BLaER1 treated with 17β-estradiol and CSF1 and Interleukin-3, amounts not matched to agents 10 nM and 100 nM (cell line): ENCODE measurements around the gene CALHM4.

Experiments
- H3K27ac ChIP-seq, 11 experiments: shearing (Covaris generic); formaldehyde crosslinking; 2 replicates each; pipeline ENCODE4 v1.8.1; 2022
- H3K27me3 ChIP-seq, 11 experiments: shearing (Covaris generic); formaldehyde crosslinking; 2 replicates each; pipeline ENCODE4 v1.8.1; 2022
- H3K36me3 ChIP-seq, 11 experiments: shearing (Covaris generic); formaldehyde crosslinking; 2 replicates each; pipeline ENCODE4 v1.8.1; 2022
- H3K4me1 ChIP-seq, 10 experiments: shearing (Covaris generic); formaldehyde crosslinking; 2 replicates each; pipeline ENCODE4 v1.8.1; 2022
- H3K4me2 ChIP-seq, 11 experiments: shearing (Covaris generic); formaldehyde crosslinking; 2 replicates each; pipeline ENCODE4 v1.8.1; 2022
- H3K4me3 ChIP-seq, 10 experiments: shearing (Covaris generic); formaldehyde crosslinking; 2 replicates each; pipeline ENCODE4 v1.8.1; 2022
- H3K9ac ChIP-seq, 11 experiments: shearing (Covaris generic); formaldehyde crosslinking; 2 replicates each; pipeline ENCODE4 v1.8.1; 2022
- H3K9me3 ChIP-seq, 11 experiments: shearing (Covaris generic); formaldehyde crosslinking; replicated peaks in 1 of 11; 2 replicates each; pipeline ENCODE4 v1.8.1; 2022
- H4K20me1 ChIP-seq, 11 experiments: shearing (Covaris generic); formaldehyde crosslinking; 2 replicates each; pipeline ENCODE4 v1.8.1; 2022
- Cebpa-rat ChIP-seq, 11 experiments: shearing (Covaris generic); IDR thresholded peaks; 2 replicates each; pipeline ENCODE4 v1.8.1; 2022

The CALHM4 gene

GRCh38 chr6:116553451-116553850 is at the start of gene CALHM4:
Gene CALHM4, plus strand, starts transcription at chr6:116553751. Its CDS starts 43 bp downstream, at chr6:116553794.
- no peaks in the 10 kb centered on the region for H3K9me3 ChIP-seq
- H3K4me2 ChIP-seq = no peak within 1 kb of the TSS
- TF ChIP-seq Cebpa-rat (IDR thresholded peaks at IDR 0.05) = no peak
- no peak within 1 kb of the TSS for H3K4me3 ChIP-seq
- no peaks in the 10 kb centered on the region for H4K20me1 ChIP-seq
- H3K27me3 ChIP-seq = no peaks in the 10 kb centered on the region
- no peak within 1 kb of the TSS for H3K9ac ChIP-seq
- H3K4me1 ChIP-seq = no peaks in the 10 kb centered on the region
- no peaks in the 10 kb centered on the region for H3K36me3 ChIP-seq
- no peak within 1 kb of the TSS for H3K27ac ChIP-seq

- no peak for TF ChIP-seq Cebpa-rat (IDR thresholded peaks at IDR 0.05)
- Histone ChIP-seq H3K4me3 (no peak overlapping the region), H3K27ac (no peak overlapping the region), H3K9ac (no peak overlapping the region), H3K9me3 (peaks cover 3 to 25% (median 17%) of the 10 kb centered on the region in 11 experiments; a peak in 17 of 22 replicates), H3K36me3 (no peaks in the 10 kb centered on the region), H4K20me1 (no peaks in the 10 kb centered on the region), H3K4me2 (no peak overlapping the region), H3K4me1 (no peaks in the 10 kb centered on the region), H3K27me3 (no peaks in the 10 kb centered on the region)
These were observed 46.2 kb upstream of the CALHM4 start for GRCh38 chr6:116507324-116507723.

- H3K27me3 ChIP-seq = no peaks in the 10 kb centered on the region
- H3K4me1 ChIP-seq = no peaks in the 10 kb centered on the region
- H3K36me3 ChIP-seq = no peaks in the 10 kb centered on the region
- no peaks in the 10 kb centered on the region for H4K20me1 ChIP-seq
- no peak overlapping the region for H3K4me3 ChIP-seq
- no peak overlapping the region for H3K9ac ChIP-seq
- H3K4me2 ChIP-seq = no peak overlapping the region
- H3K9me3 ChIP-seq = peaks cover 3 to 22% (median 17%) of the 10 kb centered on the region in 11 experiments; a peak in 17 of 22 replicates
- H3K27ac ChIP-seq = no peak overlapping the region
- no peak for TF ChIP-seq Cebpa-rat (IDR thresholded peaks at IDR 0.05)
These were observed 45.0 kb upstream of the CALHM4 start for GRCh38 chr6:116508527-116508926.

- peaks cover 0 to 3% (median 0%) of the 10 kb centered on the region in 10 experiments; a peak in 1 of 20 replicates for H3K4me1 ChIP-seq
- TF ChIP-seq Cebpa-rat (IDR thresholded peaks at IDR 0.05) = no peak
- no peak within 1 kb of the TSS for H3K9ac ChIP-seq
- H3K27me3 ChIP-seq = no peaks in the 10 kb centered on the region
- H4K20me1 ChIP-seq = no peaks in the 10 kb centered on the region
- peaks cover 3 to 18% (median 14%) of the 10 kb centered on the region in 11 experiments; a peak in 16 of 22 replicates for H3K9me3 ChIP-seq
- no peak within 1 kb of the TSS for H3K4me3 ChIP-seq
- no peak within 1 kb of the TSS for H3K4me2 ChIP-seq
- H3K27ac ChIP-seq = no peak within 1 kb of the TSS
- H3K36me3 ChIP-seq = no peaks in the 10 kb centered on the region
These were observed 42.0 kb upstream of the CALHM4 start, which contains the start of gene CALHM5 for GRCh38 chr6:116511424-116512110. Gene CALHM5, plus strand, starts transcription at chr6:116511639. Its CDS starts 58 bp downstream, at chr6:116511697.

- H3K4me2 ChIP-seq = no peak overlapping the region
- H3K9me3 ChIP-seq = peaks cover 3 to 18% (median 14%) of the 10 kb centered on the region in 11 experiments; a peak in 16 of 22 replicates
- no peak overlapping the region for H3K9ac ChIP-seq
- H3K27me3 ChIP-seq = no peaks in the 10 kb centered on the region
- no peak overlapping the region for H3K27ac ChIP-seq
- no peak for TF ChIP-seq Cebpa-rat (IDR thresholded peaks at IDR 0.05)
- no peak overlapping the region for H3K4me3 ChIP-seq
- peaks cover 0 to 3% (median 0%) of the 10 kb centered on the region in 10 experiments; a peak in 1 of 20 replicates for H3K4me1 ChIP-seq
- H4K20me1 ChIP-seq = no peaks in the 10 kb centered on the region
- H3K36me3 ChIP-seq = no peaks in the 10 kb centered on the region
These were observed 41.4 kb upstream of the CALHM4 start for GRCh38 chr6:116512111-116512559.

- Histone ChIP-seq H3K4me3 (no peak overlapping the region), H3K36me3 (no peaks in the 10 kb centered on the region), H3K9me3 (peaks cover 3 to 18% (median 14%) of the 10 kb centered on the region in 11 experiments; a peak in 16 of 22 replicates), H3K27ac (no peak overlapping the region), H4K20me1 (no peaks in the 10 kb centered on the region), H3K27me3 (no peaks in the 10 kb centered on the region), H3K9ac (no peak overlapping the region), H3K4me2 (no peak overlapping the region), H3K4me1 (peaks cover 0 to 3% (median 0%) of the 10 kb centered on the region in 10 experiments; a peak in 1 of 20 replicates)
- TF ChIP-seq Cebpa-rat (IDR thresholded peaks at IDR 0.05) = no peak
These were observed 40.8 kb upstream of the CALHM4 start for GRCh38 chr6:116512734-116513133.

- Histone ChIP-seq H4K20me1 (no peaks in the 10 kb centered on the region), H3K36me3 (no peaks in the 10 kb centered on the region), H3K27ac (no peak overlapping the region), H3K9me3 (peaks cover 3 to 14% (median 12%) of the 10 kb centered on the region in 11 experiments; a peak in 16 of 22 replicates), H3K4me1 (peaks cover 0 to 3% (median 0%) of the 10 kb centered on the region in 10 experiments; a peak in 1 of 20 replicates), H3K9ac (no peak overlapping the region), H3K4me2 (no peak overlapping the region), H3K27me3 (no peaks in the 10 kb centered on the region), H3K4me3 (no peak overlapping the region)
- TF ChIP-seq Cebpa-rat (IDR thresholded peaks at IDR 0.05) = no peak
These were observed 40.2 kb upstream of the CALHM4 start for GRCh38 chr6:116513224-116513875.

GRCh38 chr6:116514111-116514510 is 39.4 kb upstream of the CALHM4 start:
- TF ChIP-seq Cebpa-rat (IDR thresholded peaks at IDR 0.05) = no peak
- Histone ChIP-seq H3K9ac (no peak overlapping the region), H3K27ac (no peak overlapping the region), H4K20me1 (no peaks in the 10 kb centered on the region), H3K4me1 (peaks cover 0 to 3% (median 0%) of the 10 kb centered on the region in 10 experiments; a peak in 1 of 20 replicates), H3K4me2 (no peak overlapping the region), H3K4me3 (no peak overlapping the region), H3K27me3 (no peaks in the 10 kb centered on the region), H3K9me3 (peaks cover 0 to 6% (median 5%) of the 10 kb centered on the region in 11 experiments; a peak in 13 of 22 replicates), H3K36me3 (no peaks in the 10 kb centered on the region)

GRCh38 chr6:116515141-116515540 is 38.4 kb upstream of the CALHM4 start:
- no peak overlapping the region for H3K4me3 ChIP-seq
- H3K4me2 ChIP-seq = no peak overlapping the region
- TF ChIP-seq Cebpa-rat (IDR thresholded peaks at IDR 0.05) = peak in 2 of 11 experiments; percentile 34 to 63; a peak in 2 of 22 replicates
- no peaks in the 10 kb centered on the region for H4K20me1 ChIP-seq
- no peaks in the 10 kb centered on the region for H3K9me3 ChIP-seq
- peaks cover 0 to 3% (median 0%) of the 10 kb centered on the region in 10 experiments; a peak in 1 of 20 replicates for H3K4me1 ChIP-seq
- no peak overlapping the region for H3K27ac ChIP-seq
- H3K36me3 ChIP-seq = no peaks in the 10 kb centered on the region
- no peaks in the 10 kb centered on the region for H3K27me3 ChIP-seq
- H3K9ac ChIP-seq = no peak overlapping the region
